ENCODE data around the gene LILRA1. TPM values are rescaled to one million over a fixed set of nuclear protein-coding genes. Genes with fewer than 3 reads are reported as not detected.

LILRA1 gene
- total RNA-seq, 4 donors from 2014 or later = 0.23 TPM; not detected in 3

DNA sequence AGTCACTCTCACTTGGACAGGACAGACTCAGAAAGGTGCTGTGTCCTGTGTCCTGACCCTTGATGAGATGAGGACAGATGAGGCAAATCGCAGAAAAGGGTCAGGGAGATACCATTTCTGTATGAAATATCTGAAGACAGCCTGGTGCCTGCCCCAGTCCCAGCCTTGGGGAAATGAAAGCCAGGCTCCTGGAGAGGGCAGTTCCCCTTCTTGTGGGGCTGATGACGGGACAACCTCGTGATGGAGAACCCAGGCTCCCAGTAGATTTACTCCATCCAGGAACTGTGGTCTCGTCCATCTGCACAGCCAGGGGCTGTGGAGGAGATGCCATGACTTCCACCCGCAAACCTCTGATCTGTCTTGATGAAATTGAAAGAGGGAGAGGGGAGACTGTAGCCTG lies 50.6 kb downstream of the LILRA1 start:
- peak; percentile 31 to 84 for DNase-seq (ENCODE audit: low spot score in 2 of 2)
- no peak for TF ChIP-seq POLR2A (IDR thresholded peaks at IDR 0.05)
- TF ChIP-seq, protein P1, sequence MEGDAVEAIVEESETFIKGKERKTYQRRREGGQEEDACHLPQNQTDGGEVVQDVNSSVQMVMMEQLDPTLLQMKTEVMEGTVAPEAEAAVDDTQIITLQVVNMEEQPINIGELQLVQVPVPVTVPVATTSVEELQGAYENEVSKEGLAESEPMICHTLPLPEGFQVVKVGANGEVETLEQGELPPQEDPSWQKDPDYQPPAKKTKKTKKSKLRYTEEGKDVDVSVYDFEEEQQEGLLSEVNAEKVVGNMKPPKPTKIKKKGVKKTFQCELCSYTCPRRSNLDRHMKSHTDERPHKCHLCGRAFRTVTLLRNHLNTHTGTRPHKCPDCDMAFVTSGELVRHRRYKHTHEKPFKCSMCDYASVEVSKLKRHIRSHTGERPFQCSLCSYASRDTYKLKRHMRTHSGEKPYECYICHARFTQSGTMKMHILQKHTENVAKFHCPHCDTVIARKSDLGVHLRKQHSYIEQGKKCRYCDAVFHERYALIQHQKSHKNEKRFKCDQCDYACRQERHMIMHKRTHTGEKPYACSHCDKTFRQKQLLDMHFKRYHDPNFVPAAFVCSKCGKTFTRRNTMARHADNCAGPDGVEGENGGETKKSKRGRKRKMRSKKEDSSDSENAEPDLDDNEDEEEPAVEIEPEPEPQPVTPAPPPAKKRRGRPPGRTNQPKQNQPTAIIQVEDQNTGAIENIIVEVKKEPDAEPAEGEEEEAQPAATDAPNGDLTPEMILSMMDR (IDR thresholded peaks at IDR 0.05) = no peak
- H3K4me3 ChIP-seq (ENCODE audit: low read depth, poor library complexity, severe bottlenecking) = no peak overlapping the region
- 70 to 75% methylated on average over 5 of the region's 5 CpGs for WGBS, 2 donors
- intact Hi-C loops (cut with DNase I; ENCODE audit: low total_unique reads) = no loop called here

- 91% methylated on average over 19 of the region's 19 CpGs for WGBS, 2 donors
- TF ChIP-seq, protein P1 (IDR thresholded peaks at IDR 0.05) = no peak
- no peak for TF ChIP-seq POLR2A (IDR thresholded peaks at IDR 0.05)
- intact Hi-C loops (cut with DNase I; ENCODE audit: low total_unique reads) = no loop called here
- DNase-seq (ENCODE audit: low spot score in 2 of 2) = peak in 1 of 2 donors; percentile 48
- H3K4me3 ChIP-seq (ENCODE audit: low read depth, poor library complexity, severe bottlenecking) = no peak overlapping the region
Observed at GRCh38 chr19:54646331-54646841, 53.0 kb downstream of the LILRA1 start.

- WGBS, 2 donors = 51 to 54% methylated on average over 4 of the region's 4 CpGs
- intact Hi-C loops (cut with DNase I; ENCODE audit: low total_unique reads) = no loop called here
- DNase-seq (ENCODE audit: low spot score in 2 of 2) = peak in 1 of 2 donors; percentile 63
- H3K4me3 ChIP-seq (ENCODE audit: low read depth, poor library complexity, severe bottlenecking) = no peak overlapping the region
- TF ChIP-seq POLR2A (IDR thresholded peaks at IDR 0.05) = no peak
- TF ChIP-seq, protein P1 (IDR thresholded peaks at IDR 0.05) = no peak
Observed at GRCh38 chr19:54648129-54648528, 54.7 kb downstream of the LILRA1 start.

GRCh38 chr19:54650108-54650655 lies 56.8 kb downstream of the LILRA1 start:
- no peak for DNase-seq (ENCODE audit: low spot score in 2 of 2)
- TF ChIP-seq, protein P1 (IDR thresholded peaks at IDR 0.05) = no peak
- no peak for TF ChIP-seq POLR2A (IDR thresholded peaks at IDR 0.05)
- no peak overlapping the region for H3K4me3 ChIP-seq (ENCODE audit: low read depth, poor library complexity, severe bottlenecking)
- intact Hi-C loops (cut with DNase I; ENCODE audit: low total_unique reads) = no loop called here
- WGBS, 2 donors = 85 to 86% methylated on average over 6 of the region's 6 CpGs

Small RNA genes within 50 kb of the gene (microRNA-seq; reads per million reads assigned to microRNA genes)
- gene MIR8061 (ENCODE audit: borderline number of aligned reads in 1 of 2, borderline replicate concordance in 2 of 2) = 0 reads per million in 2 donors

Other genes with a start within 250 kb of the LILRA1 start
- 1 to 10 TPM in 2 of 4 donors, under 1 TPM in 2; 0.19 to 4.2 (median 2.0) TPM for gene LAIR1, start 228.7 kb upstream of the LILRA1 start, total RNA-seq
- 10 to 100 TPM in 2 of 4 donors, 1 to 10 TPM in 1, under 1 TPM in 1; 0.63 to 17.8 (median 10.8) TPM for gene TTYH1, start 178.2 kb upstream of the LILRA1 start, total RNA-seq
- 100 to 1,000 TPM in 1 of 4 donors, 10 to 100 TPM in 3; 57.9 to 195 (median 64.1) TPM for gene LENG8, start 144.4 kb upstream of the LILRA1 start, total RNA-seq
- 1 to 10 TPM; 4.5 to 9.2 (median 6.5) TPM for gene LENG9, start 129.9 kb upstream of the LILRA1 start, total RNA-seq
- 10 to 100 TPM in 2 of 4 donors, 1 to 10 TPM in 2; 5.5 to 21.8 (median 9.6) TPM for gene CDC42EP5, start 120.3 kb upstream of the LILRA1 start, total RNA-seq
- gene LAIR2, start 90.8 kb upstream of the LILRA1 start, total RNA-seq = not detected
- gene LILRA2, start 19.8 kb upstream of the LILRA1 start, total RNA-seq = 1 to 10 TPM in 1 of 4 donors, under 1 TPM in 2, not detected in 1; 0.17 to 1.8 (median 0.93) TPM
- gene LILRB1, start 36.9 kb downstream of the LILRA1 start, total RNA-seq = under 1 TPM; 0.10 to 0.69 (median 0.50) TPM
- gene LILRB4, start 69.4 kb downstream of the LILRA1 start, total RNA-seq = 1 to 10 TPM in 1 of 4 donors, under 1 TPM in 3; 0.15 to 1.6 (median 0.78) TPM
- not detected for gene KIR3DL3, start 130.8 kb downstream of the LILRA1 start, total RNA-seq
- gene KIR2DL3, start 144.9 kb downstream of the LILRA1 start, total RNA-seq = not detected
- gene KIR2DL1, start 176.2 kb downstream of the LILRA1 start, total RNA-seq = not detected
- gene KIR2DL4, start 210.0 kb downstream of the LILRA1 start, total RNA-seq = not detected
- gene KIR3DL1, start 222.8 kb downstream of the LILRA1 start, total RNA-seq = not detected
- gene KIR2DS4, start 239.0 kb downstream of the LILRA1 start, total RNA-seq = not detected